Immature natural killer cell (primary cell): ENCODE data around the gene IFI27L1. TPM values are rescaled to one million over a fixed set of nuclear protein-coding genes. Genes with fewer than 3 reads are reported as not detected.

Source experiments
- DNase-seq, 3 donors: peaks; one replicate each; pipeline ENCODE4 v3.0.0; 2022; ENCODE audit warnings: mixed read lengths in 1 of 3
- H3K27ac Mint-ChIP-seq, 6 donors: one replicate each; pipeline ENCODE4 v1.8.0; 2020; ENCODE audit warnings: mixed read lengths in 6 of 6, mild to moderate bottlenecking in 5 of 6, inconsistent platforms in 4 of 6, moderate library complexity in 3 of 6
- H3K27me3 Mint-ChIP-seq, 3 donors: one replicate each; pipeline ENCODE4 v1.8.0; 2020 to 2021; ENCODE audit warnings: low read depth in 3 of 3, mild to moderate bottlenecking in 3 of 3, mixed read lengths in 3 of 3, moderate library complexity in 3 of 3, inconsistent platforms in 1 of 3
- H3K36me3 Mint-ChIP-seq, 3 donors: one replicate each; pipeline ENCODE4 v1.8.0; 2020; ENCODE audit warnings: mixed read lengths in 3 of 3, inconsistent platforms in 2 of 3, mild to moderate bottlenecking in 2 of 3
- H3K4me1 Mint-ChIP-seq, 2 donors: one replicate each; pipeline ENCODE4 v1.8.0; 2020; ENCODE audit warnings: inconsistent platforms in 2 of 2, mild to moderate bottlenecking in 2 of 2, mixed read lengths in 2 of 2, moderate library complexity in 1 of 2
- H3K4me3 Mint-ChIP-seq, 5 donors: one replicate each; pipeline ENCODE4 v1.8.0; 2020; ENCODE audit warnings: mild to moderate bottlenecking in 5 of 5, mixed read lengths in 5 of 5, inconsistent platforms in 3 of 5, moderate library complexity in 3 of 5
- H3K9me3 Mint-ChIP-seq, 6 donors: one replicate each; pipeline ENCODE4 v1.8.0; 2020; ENCODE audit warnings: mild to moderate bottlenecking in 6 of 6, mixed read lengths in 6 of 6, inconsistent platforms in 4 of 6, moderate library complexity in 3 of 6
- polyA plus RNA-seq, 3 donors: library from polyadenylated mRNA; unstranded; fragments of 300-500 nt; fragmentation: Illumina TruSeq; gene quantifications; one replicate each; pipeline ENCODE4 v1.2.3, GENCODE V29; 2021

IFI27L1 gene, protein sequence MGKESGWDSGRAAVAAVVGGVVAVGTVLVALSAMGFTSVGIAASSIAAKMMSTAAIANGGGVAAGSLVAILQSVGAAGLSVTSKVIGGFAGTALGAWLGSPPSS
- polyA plus RNA-seq: 10 to 100 TPM; 10.0 to 19.3 (median 10.3) TPM

DNA sequence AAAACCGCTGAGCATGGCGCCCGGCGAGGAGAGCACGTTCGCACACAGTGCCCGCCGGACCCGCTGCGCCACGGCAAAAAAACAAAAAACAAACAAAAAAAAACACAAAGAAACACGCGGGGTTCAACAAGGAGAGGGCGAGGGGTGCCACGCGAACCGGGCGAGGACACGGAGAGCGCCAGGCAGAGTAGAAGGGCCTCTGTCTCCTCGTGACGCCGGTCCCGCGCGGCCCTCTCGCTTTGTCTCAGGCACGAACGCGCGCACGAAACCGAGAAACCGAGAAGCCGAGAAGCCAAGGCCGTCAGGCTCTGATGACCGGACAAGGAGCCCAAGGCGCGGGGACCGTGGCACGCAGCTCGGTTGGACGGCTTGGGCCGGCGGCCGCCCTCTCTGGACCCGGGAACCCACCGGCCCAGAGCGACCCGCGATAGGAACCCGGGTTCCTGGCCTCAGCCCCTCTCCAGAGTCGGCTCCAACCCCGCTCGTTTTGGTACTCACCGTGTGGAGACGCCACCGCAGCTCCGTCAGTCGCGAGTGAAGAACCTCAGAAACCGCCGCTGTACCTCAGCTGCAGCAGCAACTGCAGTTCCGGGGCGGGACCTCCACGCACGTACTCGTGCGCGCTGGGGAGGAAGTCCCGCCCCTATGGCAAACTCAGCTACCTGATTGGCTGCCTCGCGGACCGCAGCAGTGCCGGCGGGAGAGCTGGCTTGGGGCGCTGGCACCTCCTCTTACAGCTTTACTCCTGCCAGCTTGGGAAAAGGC is at the start of gene IFI27L1, which contains the start of gene DDX24:
TSS of gene IFI27L1 (plus strand) at position 690 of the 765 bp plus-strand sequence. CDS start 15,628 bp downstream, outside the sequence.
TSS of gene DDX24 (minus strand) at position 582 of the 765 bp plus-strand sequence. CDS start 1,460 bp downstream, outside the sequence.
- Mint-ChIP-seq H3K36me3 (peaks cover 22 to 32% (median 23%) of the 10 kb centered on the region in 3 donors), H3K27ac (peak within 1 kb of the TSS; percentile 97 to 99 (median 99)), H3K4me1 (peaks cover 53 to 64% of the 10 kb centered on the region in 2 donors), H3K4me3 (peak within 1 kb of the TSS; percentile 94 to 100 (median 99)), H3K27me3 (peaks cover 6 to 13% (median 11%) of the 10 kb centered on the region in 3 donors), H3K9me3 (no peaks in the 10 kb centered on the region)
- peak; percentile 97 to 98 (median 97) for DNase-seq

DNA sequence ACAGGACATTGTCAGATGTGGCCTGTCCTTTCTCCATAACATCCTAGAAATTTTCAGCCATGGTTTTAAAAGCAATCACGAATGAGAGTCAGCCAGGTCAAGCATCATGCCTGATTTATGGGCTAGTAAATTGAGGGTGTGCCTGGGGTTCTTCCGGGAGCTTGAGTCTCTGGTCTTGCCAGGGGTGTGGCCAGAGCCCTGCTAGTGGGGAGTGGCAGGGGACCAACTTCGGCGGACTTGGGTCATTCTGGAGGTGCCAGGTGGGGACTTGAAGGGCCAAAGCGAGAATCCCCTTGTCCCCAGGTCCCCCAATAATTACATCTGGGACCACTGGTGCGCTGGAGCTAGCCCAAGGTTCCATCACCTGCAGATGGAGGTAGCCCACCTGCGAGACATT is 49.2 kb upstream of the IFI27L1 start:
- DNase-seq: no peak
- Mint-ChIP-seq H3K9me3 (no peaks in the 10 kb centered on the region), H3K4me3 (no peak overlapping the region)

GRCh38 chr14:94034886-94035285 is 46.2 kb upstream of the IFI27L1 start:
- H3K36me3 Mint-ChIP-seq: no peaks in the 10 kb centered on the region
- no peak overlapping the region for H3K27ac Mint-ChIP-seq
- H3K27me3 Mint-ChIP-seq: peaks cover 1 to 4% (median 1%) of the 10 kb centered on the region in 3 donors
- DNase-seq: no peak
- H3K9me3 Mint-ChIP-seq: no peaks in the 10 kb centered on the region
- H3K4me1 Mint-ChIP-seq: peaks cover 0 to 2% of the 10 kb centered on the region in 2 donors
- no peak overlapping the region for H3K4me3 Mint-ChIP-seq

More for the DNA sequence above, 49.2 kb upstream of the IFI27L1 start:
- Mint-ChIP-seq H3K36me3 (no peaks in the 10 kb centered on the region), H3K27ac (no peak overlapping the region), H3K4me1 (peaks cover 0 to 8% of the 10 kb centered on the region in 2 donors), H3K27me3 (peaks cover 4 to 6% (median 5%) of the 10 kb centered on the region in 3 donors)

DNA sequence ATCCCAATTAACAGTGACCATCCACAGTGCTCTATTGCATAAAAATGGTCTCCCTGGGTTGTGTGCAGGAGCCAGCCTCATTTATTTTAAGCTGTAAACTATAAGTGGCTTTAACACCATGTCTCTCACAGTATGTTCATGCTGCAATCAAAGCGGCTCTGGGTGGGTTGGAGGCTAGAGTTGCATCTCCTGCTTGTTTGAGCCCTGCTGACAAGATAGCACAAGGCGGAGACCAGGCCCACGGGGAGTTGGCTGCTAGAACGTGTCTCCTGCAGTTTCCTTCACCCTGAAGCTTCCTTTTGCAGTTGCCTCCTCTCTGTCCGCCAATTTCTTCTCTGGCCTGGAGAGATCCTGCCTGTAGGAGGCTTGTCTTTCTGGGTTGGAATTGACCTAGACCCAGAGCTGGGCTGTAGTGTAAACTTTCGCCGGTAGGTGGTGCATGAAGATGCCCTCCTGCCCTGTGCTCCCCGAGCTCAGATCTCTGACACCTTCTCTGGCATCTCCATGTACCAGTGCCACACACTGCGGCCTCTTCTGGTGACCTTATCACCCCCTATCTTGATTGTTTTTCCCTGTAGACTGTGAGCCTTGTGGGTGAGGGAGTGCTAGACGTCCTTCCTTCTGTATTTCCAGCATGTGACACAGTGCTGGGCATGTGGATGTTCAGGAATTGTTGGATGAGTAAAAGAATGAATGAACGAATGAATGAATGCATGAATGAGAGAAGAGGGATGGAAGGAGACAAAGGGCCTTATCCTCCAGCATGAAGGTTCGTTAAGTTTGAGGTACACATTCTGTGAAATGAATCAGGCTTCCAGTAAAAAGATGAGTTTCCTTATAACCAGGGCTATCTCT is 44.6 kb upstream of the IFI27L1 start:
- peaks cover 0 to 2% of the 10 kb centered on the region in 2 donors for H3K4me1 Mint-ChIP-seq
- H3K4me3 Mint-ChIP-seq: no peak overlapping the region
- no peaks in the 10 kb centered on the region for H3K9me3 Mint-ChIP-seq
- peak; percentile 67 to 73 (median 70) for DNase-seq
- H3K36me3 Mint-ChIP-seq: no peaks in the 10 kb centered on the region
- peaks cover 0 to 1% (median 1%) of the 10 kb centered on the region in 3 donors for H3K27me3 Mint-ChIP-seq
- peak overlapping the region in 1 of 6 donors; percentile 4 for H3K27ac Mint-ChIP-seq

DNA sequence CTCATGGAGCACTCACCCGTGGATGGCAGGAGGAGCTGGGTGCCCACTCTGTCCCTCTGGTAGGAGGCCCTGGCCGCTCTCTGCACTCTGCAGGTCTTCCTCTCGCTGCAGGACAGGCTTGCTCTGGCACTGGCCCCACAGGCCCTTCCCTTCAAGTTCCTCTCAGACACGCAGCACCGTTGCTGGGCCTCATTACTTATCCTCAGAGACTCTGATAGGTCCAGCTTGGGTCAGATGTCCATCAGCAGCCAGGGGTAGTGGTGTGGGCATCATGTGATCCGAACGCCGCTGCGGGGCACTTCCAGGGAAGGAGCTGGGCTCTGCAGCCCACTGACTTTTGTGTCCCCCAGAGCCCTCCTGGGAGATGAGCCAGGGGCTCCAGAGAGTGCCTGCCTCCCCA is 43.2 kb upstream of the IFI27L1 start:
- Mint-ChIP-seq H3K4me3 (no peak overlapping the region), H3K27me3 (peaks cover 0 to 2% (median 0%) of the 10 kb centered on the region in 3 donors), H3K9me3 (no peaks in the 10 kb centered on the region), H3K27ac (no peak overlapping the region), H3K4me1 (peaks cover 0 to 2% of the 10 kb centered on the region in 2 donors), H3K36me3 (no peaks in the 10 kb centered on the region)
- DNase-seq: no peak

DNA sequence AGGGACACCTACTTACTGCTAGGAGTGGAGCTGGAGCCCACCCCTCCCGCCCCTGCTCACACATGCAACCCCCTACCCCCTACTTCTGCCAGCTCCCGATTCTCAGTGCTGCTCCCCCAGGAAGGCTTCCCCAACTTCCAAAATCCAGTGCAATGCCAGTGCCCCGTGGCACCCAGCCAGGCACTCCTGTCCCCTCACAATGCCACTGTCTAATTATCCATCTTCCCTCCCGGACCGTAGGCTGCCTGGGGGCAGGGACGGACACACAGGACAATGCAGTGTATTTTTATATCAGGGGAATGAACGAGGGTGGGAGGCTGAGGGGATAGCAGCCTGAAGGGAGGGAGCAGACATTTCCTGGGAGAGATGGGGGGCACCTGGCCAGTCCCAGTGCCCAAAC is 42.6 kb upstream of the IFI27L1 start:
- Mint-ChIP-seq H3K4me1 (peaks cover 0 to 2% of the 10 kb centered on the region in 2 donors), H3K27ac (no peak overlapping the region), H3K4me3 (no peak overlapping the region), H3K9me3 (no peaks in the 10 kb centered on the region), H3K36me3 (no peaks in the 10 kb centered on the region), H3K27me3 (peaks cover 0 to 5% (median 3%) of the 10 kb centered on the region in 3 donors)
- DNase-seq: no peak

DNA sequence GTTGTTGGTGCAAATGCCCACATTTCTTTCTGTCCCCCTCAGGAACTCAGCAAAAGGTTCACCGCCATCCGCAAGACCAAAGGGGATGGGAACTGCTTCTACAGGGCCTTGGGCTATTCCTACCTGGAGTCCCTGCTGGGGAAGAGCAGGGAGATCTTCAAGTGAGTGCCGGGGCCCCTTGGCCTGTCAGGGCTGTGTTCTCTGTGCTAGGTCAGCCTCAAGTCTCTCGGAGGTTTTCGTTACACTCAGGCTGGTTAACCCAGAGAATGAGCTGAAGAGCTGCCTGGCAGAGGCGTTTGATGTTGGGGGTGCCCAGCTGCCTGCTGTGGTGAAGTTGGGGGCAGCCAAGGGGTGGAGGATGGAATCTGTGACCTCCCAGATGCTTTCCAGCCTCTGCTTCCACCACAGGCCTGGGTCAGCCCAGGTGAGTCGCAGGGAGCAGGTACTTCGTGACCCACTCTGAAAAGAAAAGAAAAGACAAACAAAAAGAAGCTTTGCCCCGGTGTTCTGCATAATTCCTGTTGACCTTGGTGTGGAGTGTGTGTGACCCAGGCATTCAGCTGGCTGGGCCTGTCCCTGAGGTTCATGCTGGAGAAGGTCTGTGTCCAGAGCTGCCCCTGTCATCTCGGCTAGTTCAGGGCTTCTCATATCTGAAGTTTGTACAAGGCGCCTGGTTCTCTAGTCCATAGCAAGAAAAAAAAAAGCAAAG is 42.0 kb upstream of the IFI27L1 start:
- Mint-ChIP-seq H3K9me3 (no peaks in the 10 kb centered on the region), H3K4me1 (peaks cover 0 to 4% of the 10 kb centered on the region in 2 donors), H3K27ac (no peak overlapping the region), H3K4me3 (no peak overlapping the region), H3K36me3 (no peaks in the 10 kb centered on the region), H3K27me3 (peaks cover 0 to 5% (median 3%) of the 10 kb centered on the region in 3 donors)
- DNase-seq: no peak

DNA sequence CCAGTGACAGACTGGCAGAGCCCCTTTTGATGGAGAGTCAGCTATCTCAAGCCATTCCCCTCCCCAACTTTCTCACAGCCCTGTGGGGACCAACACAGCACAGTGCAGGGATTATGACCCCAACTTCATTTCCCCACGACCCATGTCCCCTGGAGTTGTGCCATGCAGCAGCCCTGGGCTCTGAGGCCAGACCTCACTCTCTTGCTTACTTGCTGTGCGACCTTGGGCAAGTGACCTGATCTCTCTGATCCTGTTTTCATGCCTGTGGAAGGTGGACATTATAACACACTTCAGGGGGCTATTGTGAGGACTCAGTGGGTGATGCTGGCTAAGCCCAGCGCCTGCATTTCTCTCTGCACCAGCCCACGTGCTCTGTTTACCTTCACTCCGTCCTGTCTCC is 40.9 kb upstream of the IFI27L1 start:
- DNase-seq: no peak
- H3K27me3 Mint-ChIP-seq: peaks cover 2 to 5% (median 3%) of the 10 kb centered on the region in 3 donors
- peaks cover 0 to 5% (median 3%) of the 10 kb centered on the region in 3 donors for H3K36me3 Mint-ChIP-seq
- no peak overlapping the region for H3K4me3 Mint-ChIP-seq
- H3K27ac Mint-ChIP-seq: no peak overlapping the region
- H3K9me3 Mint-ChIP-seq: no peaks in the 10 kb centered on the region
- peaks cover 0 to 4% of the 10 kb centered on the region in 2 donors for H3K4me1 Mint-ChIP-seq

- peaks cover 0 to 7% (median 6%) of the 10 kb centered on the region in 3 donors for H3K36me3 Mint-ChIP-seq
- peaks cover 2 to 5% (median 3%) of the 10 kb centered on the region in 3 donors for H3K27me3 Mint-ChIP-seq
- H3K4me1 Mint-ChIP-seq: peaks cover 0 to 4% of the 10 kb centered on the region in 2 donors
- no peak overlapping the region for H3K4me3 Mint-ChIP-seq
- H3K27ac Mint-ChIP-seq: no peak overlapping the region
- DNase-seq: no peak
- H3K9me3 Mint-ChIP-seq: no peaks in the 10 kb centered on the region
Observed at GRCh38 chr14:94040796-94041195, 40.3 kb upstream of the IFI27L1 start.

GRCh38 chr14:94041551-94042346 is 39.4 kb upstream of the IFI27L1 start:
- Mint-ChIP-seq H3K4me1 (peaks cover 0 to 2% of the 10 kb centered on the region in 2 donors), H3K36me3 (peaks cover 0 to 7% (median 6%) of the 10 kb centered on the region in 3 donors), H3K27ac (peak overlapping the region in 1 of 6 donors; percentile 0), H3K9me3 (no peaks in the 10 kb centered on the region), H3K27me3 (peaks cover 2 to 5% (median 3%) of the 10 kb centered on the region in 3 donors), H3K4me3 (no peak overlapping the region)
- no peak for DNase-seq

DNA sequence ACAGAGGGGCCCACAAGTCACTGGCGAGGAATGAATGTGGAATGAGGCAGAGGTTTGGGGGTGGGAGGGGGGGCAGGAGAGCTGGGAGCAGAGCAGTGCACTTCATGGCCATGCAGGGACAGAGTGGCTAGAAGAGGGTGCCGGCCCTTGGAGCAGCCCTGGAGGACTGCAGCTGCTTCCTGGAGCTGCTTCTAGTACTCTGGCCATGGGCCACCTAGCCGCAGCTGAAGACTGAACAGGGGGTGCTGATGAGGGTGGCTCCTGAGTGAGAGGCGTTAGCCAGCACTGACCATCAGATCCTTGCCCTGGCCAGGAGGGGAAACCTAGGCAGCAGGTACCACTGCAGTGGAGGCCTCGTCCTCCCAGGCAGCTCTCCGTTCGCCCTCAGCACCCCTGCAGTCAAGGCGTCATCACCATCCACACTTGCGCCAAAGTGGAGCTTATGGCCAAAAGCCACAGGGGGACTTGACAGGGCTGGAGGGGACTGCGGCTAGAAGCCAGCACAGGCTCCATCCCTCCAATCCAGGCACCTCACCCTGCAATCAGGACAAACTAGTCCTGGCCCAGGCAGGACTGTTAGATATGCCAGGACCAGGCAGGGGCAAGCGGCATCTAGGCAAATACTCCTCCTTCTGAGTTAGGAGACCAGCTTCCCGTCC is 38.5 kb upstream of the IFI27L1 start:
- peaks cover 2 to 5% (median 3%) of the 10 kb centered on the region in 3 donors for H3K27me3 Mint-ChIP-seq
- H3K9me3 Mint-ChIP-seq: no peaks in the 10 kb centered on the region
- DNase-seq: no peak
- H3K4me3 Mint-ChIP-seq: no peak overlapping the region
- H3K4me1 Mint-ChIP-seq: peaks cover 0 to 2% of the 10 kb centered on the region in 2 donors
- peaks cover 0 to 7% (median 6%) of the 10 kb centered on the region in 3 donors for H3K36me3 Mint-ChIP-seq
- no peak overlapping the region for H3K27ac Mint-ChIP-seq
